Epidermal melanocyte (primary cell): Measurements from ENCODE around the gene SLC12A1.

ENCODE experiments used
- DNase-seq: peaks from one replicate; pipeline ENCODE4 v3.0.0; 2011; ENCODE audit warnings: low spot score; ENCODE audit not compliant: insufficient read length

The SLC12A1 gene

GRCh38 chr15:48205981-48206380, at the start of gene SLC12A1:
TSS of gene SLC12A1 (plus strand) at chr15:48206302. CDS start at chr15:48207720, 1,418 bp downstream.
- DNase-seq, result no peak

GRCh38 chr15:48168616-48169015, 37.5 kb upstream of the SLC12A1 start:
- no peak for DNase-seq

- no peak for DNase-seq
Observed at GRCh38 chr15:48170981-48171380, 35.1 kb upstream of the SLC12A1 start.

- no peak for DNase-seq
Observed at GRCh38 chr15:48175126-48175525, 31.0 kb upstream of the SLC12A1 start.

- no peak for DNase-seq
Observed at GRCh38 chr15:48176112-48176511, 30.0 kb upstream of the SLC12A1 start.

GRCh38 chr15:48176957-48177356, 29.1 kb upstream of the SLC12A1 start:
- no peak for DNase-seq

- DNase-seq, result peak; percentile 34
Observed at GRCh38 chr15:48177383-48177765, 28.7 kb upstream of the SLC12A1 start.

- DNase-seq, result peak; percentile 45
Observed at GRCh38 chr15:48177766-48178647, 28.1 kb upstream of the SLC12A1 start, which contains the start of gene MYEF2. TSS of gene MYEF2 (minus strand) at chr15:48178295. CDS start at chr15:48178237, 58 bp downstream.

GRCh38 chr15:48178648-48178931, 27.5 kb upstream of the SLC12A1 start:
- DNase-seq, result no peak

GRCh38 chr15:48182749-48183148, 23.4 kb upstream of the SLC12A1 start:
- no peak for DNase-seq

GRCh38 chr15:48185529-48185928, 20.6 kb upstream of the SLC12A1 start:
- DNase-seq, result no peak

- DNase-seq, result no peak
Observed at GRCh38 chr15:48186271-48186670, 19.8 kb upstream of the SLC12A1 start.

- peak; percentile 42 for DNase-seq
Observed at GRCh38 chr15:48190932-48191573, 15.0 kb upstream of the SLC12A1 start.

- no peak for DNase-seq
Observed at GRCh38 chr15:48191574-48192225, 14.4 kb upstream of the SLC12A1 start, which contains the start of gene CTXN2. TSS of gene CTXN2 (plus strand) at chr15:48191665. CDS start at chr15:48201301, 9,636 bp downstream.

- no peak for DNase-seq
Observed at GRCh38 chr15:48202068-48202467, 4.0 kb upstream of the SLC12A1 start.

GRCh38 chr15:48221261-48221660, 15.2 kb downstream of the SLC12A1 start:
- no peak for DNase-seq

- DNase-seq, result no peak
Observed at GRCh38 chr15:48221885-48222284, 15.8 kb downstream of the SLC12A1 start.

- DNase-seq, result no peak
Observed at GRCh38 chr15:48222627-48223026, 16.5 kb downstream of the SLC12A1 start.

GRCh38 chr15:48225771-48226170, 19.7 kb downstream of the SLC12A1 start:
- no peak for DNase-seq

- no peak for DNase-seq
Observed at GRCh38 chr15:48230498-48230897, 24.4 kb downstream of the SLC12A1 start.

- DNase-seq, result no peak
Observed at GRCh38 chr15:48233246-48233645, 27.1 kb downstream of the SLC12A1 start.

GRCh38 chr15:48239334-48239733, 33.2 kb downstream of the SLC12A1 start:
- no peak for DNase-seq
